ENCODE data around the gene BCL2A1.

DNA sequence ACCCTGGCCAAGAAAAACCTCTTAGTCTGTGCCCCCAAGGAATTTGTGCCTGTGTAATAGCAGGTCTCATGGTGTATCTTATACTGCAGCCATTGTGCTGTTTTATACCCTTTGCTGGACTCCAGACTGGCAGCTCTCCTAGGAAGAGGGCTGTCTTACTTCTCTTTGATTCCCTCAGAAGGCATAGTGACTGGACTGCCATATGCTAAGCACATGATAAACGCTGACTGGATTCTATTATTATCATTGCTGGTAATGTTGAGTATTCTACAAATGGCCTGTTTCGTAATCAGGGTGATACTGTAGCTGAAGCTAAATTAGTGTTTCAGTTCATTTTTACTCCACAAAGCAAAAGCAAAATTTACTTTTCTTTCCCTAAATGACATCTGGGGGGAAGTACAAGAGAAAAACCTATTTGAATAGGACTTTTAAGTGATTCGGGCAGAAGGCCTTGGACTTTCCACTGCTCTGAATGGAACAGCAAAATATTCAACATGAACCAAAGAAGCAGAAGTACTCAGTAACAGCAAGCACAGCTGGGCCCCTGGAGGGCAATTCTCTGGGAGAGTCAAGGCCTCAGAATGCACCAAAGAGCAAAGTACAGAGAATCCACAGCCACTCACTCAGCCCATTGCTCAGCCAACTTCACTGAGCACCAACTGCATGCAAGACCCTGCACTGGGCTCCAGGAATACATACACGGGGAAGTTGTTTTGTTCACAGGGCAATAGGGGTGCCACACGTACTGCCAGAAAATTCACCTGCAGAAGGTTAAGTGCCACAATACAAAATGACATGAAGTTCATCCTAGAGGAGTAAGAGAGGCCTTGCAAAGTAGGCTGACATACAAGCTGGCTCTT, 7.9 kb upstream of the BCL2A1 start:
- TF ChIP-seq, protein P1, sequence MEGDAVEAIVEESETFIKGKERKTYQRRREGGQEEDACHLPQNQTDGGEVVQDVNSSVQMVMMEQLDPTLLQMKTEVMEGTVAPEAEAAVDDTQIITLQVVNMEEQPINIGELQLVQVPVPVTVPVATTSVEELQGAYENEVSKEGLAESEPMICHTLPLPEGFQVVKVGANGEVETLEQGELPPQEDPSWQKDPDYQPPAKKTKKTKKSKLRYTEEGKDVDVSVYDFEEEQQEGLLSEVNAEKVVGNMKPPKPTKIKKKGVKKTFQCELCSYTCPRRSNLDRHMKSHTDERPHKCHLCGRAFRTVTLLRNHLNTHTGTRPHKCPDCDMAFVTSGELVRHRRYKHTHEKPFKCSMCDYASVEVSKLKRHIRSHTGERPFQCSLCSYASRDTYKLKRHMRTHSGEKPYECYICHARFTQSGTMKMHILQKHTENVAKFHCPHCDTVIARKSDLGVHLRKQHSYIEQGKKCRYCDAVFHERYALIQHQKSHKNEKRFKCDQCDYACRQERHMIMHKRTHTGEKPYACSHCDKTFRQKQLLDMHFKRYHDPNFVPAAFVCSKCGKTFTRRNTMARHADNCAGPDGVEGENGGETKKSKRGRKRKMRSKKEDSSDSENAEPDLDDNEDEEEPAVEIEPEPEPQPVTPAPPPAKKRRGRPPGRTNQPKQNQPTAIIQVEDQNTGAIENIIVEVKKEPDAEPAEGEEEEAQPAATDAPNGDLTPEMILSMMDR (IDR thresholded peaks at IDR 0.05), result no peak
- TF ChIP-seq POLR2A (IDR thresholded peaks at IDR 0.05), result no peak
